Mesenchymal stem cell (in vitro differentiated cells and primary cell): ENCODE measurements around the gene FSD1.
A peak's percentile ranks its signal among the peaks of the same experiment; 100 is the strongest.
"Not testable (repeated sequence)": the region's sequence is repeated elsewhere in the genome, so short reads cannot be mapped to it uniquely, and the experiment has no call there.

Experiments
- DNase-seq: peaks from one replicate; pipeline ENCODE4 v3.0.0-alpha.2; 2013
- H2AFZ ChIP-seq: one replicate; pipeline ENCODE4 v1.6.1; 2013; ENCODE audit warnings: low read depth, mild to moderate bottlenecking, control low read depth, inconsistent platforms, low read length, moderate library complexity
- H2AK5ac ChIP-seq: 2 replicates; pipeline ENCODE4 v1.6.1; 2013; ENCODE audit warnings: low read length, moderate library complexity, mild to moderate bottlenecking, inconsistent platforms; ENCODE audit not compliant: severe bottlenecking
- H2BK120ac ChIP-seq: one replicate; pipeline ENCODE4 v1.6.1; 2013; ENCODE audit warnings: low read depth, mild to moderate bottlenecking, inconsistent platforms, low read length, moderate library complexity
- H2BK12ac ChIP-seq, 2 experiments: one replicate each; pipeline ENCODE4 v1.6.1; 2013; ENCODE audit warnings: inconsistent platforms in 2 of 2, low read length in 2 of 2, mild to moderate bottlenecking in 2 of 2, moderate library complexity in 2 of 2, control low read depth in 1 of 2
- H2BK15ac ChIP-seq: one replicate; pipeline ENCODE4 v1.6.1; 2013; ENCODE audit warnings: mild to moderate bottlenecking, low read depth, inconsistent platforms; ENCODE audit not compliant: poor library complexity, severe bottlenecking
- H2BK5ac ChIP-seq: 2 replicates; pipeline ENCODE4 v1.6.1; 2013; ENCODE audit warnings: low read depth, mild to moderate bottlenecking, low read length, control low read depth, inconsistent platforms; ENCODE audit not compliant: poor library complexity, severe bottlenecking
- H3K14ac ChIP-seq, 2 experiments: one replicate each; pipeline ENCODE4 v1.6.1; 2013; ENCODE audit warnings: inconsistent platforms in 2 of 2, low read length in 2 of 2, control low read depth in 1 of 2, mild to moderate bottlenecking in 1 of 2, moderate library complexity in 1 of 2
- H3K18ac ChIP-seq, 2 experiments: one replicate each; pipeline ENCODE4 v1.6.1; 2013; ENCODE audit warnings: inconsistent platforms in 2 of 2, low read length in 2 of 2, control low read depth in 1 of 2, low read depth in 1 of 2, mild to moderate bottlenecking in 1 of 2
- H3K23ac ChIP-seq, 2 experiments: one replicate each; pipeline ENCODE4 v1.6.1; 2013; ENCODE audit warnings: inconsistent platforms in 2 of 2, low read length in 2 of 2, mild to moderate bottlenecking in 2 of 2, moderate library complexity in 2 of 2, control low read depth in 1 of 2
- H3K27ac ChIP-seq: 2 replicates; pipeline ENCODE4 v1.5.1; 2013; ENCODE audit warnings: mild to moderate bottlenecking, moderate library complexity, low read length, control low read depth, inconsistent platforms; ENCODE audit not compliant: poor library complexity, severe bottlenecking
- H3K27me3 ChIP-seq, 2 experiments: 2 replicates each; pipeline versions ENCODE4 v1.6.1 to v1.7.0; 2013; ENCODE audit warnings: low read length in 2 of 2, mild to moderate bottlenecking in 2 of 2, moderate library complexity in 2 of 2, control low read depth in 1 of 2, inconsistent platforms in 1 of 2; ENCODE audit not compliant: control insufficient read depth in 1 of 2, insufficient read depth in 1 of 2
- H3K36me3 ChIP-seq, 2 experiments: 2 replicates each; pipeline versions ENCODE4 v1.6.1 to v1.7.0; 2013; ENCODE audit warnings: low read length in 2 of 2, control low read depth in 1 of 2, inconsistent platforms in 1 of 2, low read depth in 1 of 2, mild to moderate bottlenecking in 1 of 2; ENCODE audit not compliant: insufficient read depth in 2 of 2, control insufficient read depth in 1 of 2
- H3K4ac ChIP-seq, 2 experiments: one replicate each; pipeline ENCODE4 v1.6.1; 2013; ENCODE audit warnings: inconsistent platforms in 2 of 2, low read length in 2 of 2, mild to moderate bottlenecking in 2 of 2, moderate library complexity in 2 of 2, control low read depth in 1 of 2, low read depth in 1 of 2
- H3K4me1 ChIP-seq: 2 replicates; pipeline ENCODE4 v1.6.1; 2013; ENCODE audit warnings: low read depth, low read length, control low read depth; ENCODE audit not compliant: control insufficient read depth, insufficient read depth
- H3K4me2 ChIP-seq: 2 replicates; pipeline ENCODE4 v1.6.1; 2013; ENCODE audit warnings: low read length, mild to moderate bottlenecking, inconsistent platforms; ENCODE audit not compliant: poor library complexity, severe bottlenecking
- H3K4me3 ChIP-seq, 2 experiments: 2 replicates each; pipeline versions ENCODE4 v1.5.1 to v1.7.0; 2013; ENCODE audit warnings: low read length in 2 of 2, mild to moderate bottlenecking in 2 of 2, control low read depth in 1 of 2, low read depth in 1 of 2; ENCODE audit not compliant: insufficient read depth in 1 of 2
- H3K79me1 ChIP-seq: replicated peaks from 2 replicates; pipeline ENCODE4 v1.6.1; 2013; ENCODE audit warnings: mild to moderate bottlenecking, control low read depth, low read length, inconsistent platforms; ENCODE audit not compliant: poor library complexity, severe bottlenecking
- H3K9ac ChIP-seq: 2 replicates; pipeline ENCODE4 v1.7.0; 2013; ENCODE audit warnings: mild to moderate bottlenecking, low read length, moderate library complexity
- H3K9me3 ChIP-seq: 2 replicates; pipeline ENCODE4 v1.7.0; 2013; ENCODE audit warnings: mild to moderate bottlenecking, low read length; ENCODE audit not compliant: control insufficient read depth
- H4K8ac ChIP-seq: one replicate; pipeline ENCODE4 v1.6.1; 2013; ENCODE audit warnings: inconsistent platforms, mild to moderate bottlenecking, low read length, moderate library complexity
- H4K91ac ChIP-seq: one replicate; pipeline ENCODE4 v1.6.1; 2013; ENCODE audit warnings: mild to moderate bottlenecking, low read length, inconsistent platforms
- WGBS: methylation state at CpG from one replicate; pipeline ENCODE4 v1.1.7; 2013; ENCODE audit warnings: mixed read lengths; 5-methylcytosine and 5-hydroxymethylcytosine counted together

FSD1 gene

DNA sequence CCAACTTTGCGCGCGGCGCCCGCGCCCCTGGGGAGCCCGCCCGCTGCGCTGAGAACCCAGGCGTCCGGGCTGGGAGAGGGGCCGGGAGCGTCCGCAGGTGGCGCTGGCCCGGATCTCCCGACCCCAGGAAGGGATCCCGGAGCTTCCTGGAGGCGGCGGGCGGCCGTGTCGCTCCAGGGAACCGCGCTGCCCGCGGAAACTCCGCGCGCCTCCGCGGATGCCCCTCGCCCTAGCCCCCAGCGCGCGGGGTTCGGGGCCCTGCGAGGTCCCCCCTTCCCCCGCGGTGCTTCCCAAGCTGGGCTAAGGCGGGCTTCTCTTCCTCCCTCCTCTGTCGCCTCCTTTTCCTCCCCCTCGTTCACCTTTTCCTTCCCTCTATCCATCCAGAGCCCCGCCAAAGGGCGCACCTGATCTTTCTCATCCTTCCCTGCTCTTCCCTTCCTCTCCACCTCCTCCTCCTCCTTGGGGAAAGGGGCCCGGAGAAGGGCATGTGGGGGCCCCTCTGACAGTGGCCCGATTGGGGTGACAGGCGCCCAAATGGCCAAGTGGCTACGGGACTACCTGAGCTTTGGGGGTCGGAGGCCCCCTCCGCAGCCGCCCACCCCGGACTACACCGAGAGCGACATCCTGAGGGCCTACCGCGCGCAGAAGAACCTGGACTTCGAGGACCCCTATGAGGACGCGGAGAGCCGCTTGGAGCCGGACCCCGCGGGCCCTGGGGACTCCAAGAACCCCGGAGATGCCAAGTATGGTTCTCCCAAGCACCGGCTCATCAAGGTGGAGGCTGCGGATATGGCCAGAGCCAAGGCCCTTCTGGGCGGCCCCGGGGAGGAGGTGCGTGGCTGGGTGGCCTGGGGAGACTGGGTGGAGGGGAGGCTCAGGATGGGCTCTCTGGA, 24.6 kb upstream of the FSD1 start:
- peaks cover 21% of the 10 kb centered on the region for H3K4me1 ChIP-seq
- H3K4me2 ChIP-seq = peak overlapping the region; percentile 59
- no peak overlapping the region for H3K18ac ChIP-seq
- WGBS = 3% methylated on average over 71 of the region's 71 CpGs
- no peak overlapping the region for H2BK120ac ChIP-seq
- H3K23ac ChIP-seq = no peak overlapping the region
- H3K27ac ChIP-seq = no peak overlapping the region
- H4K8ac ChIP-seq = no peak overlapping the region
- no peaks in the 10 kb centered on the region for H3K9me3 ChIP-seq
- H3K79me1 ChIP-seq = no peaks in the 10 kb centered on the region
- H2BK12ac ChIP-seq = no peak overlapping the region
- no peak overlapping the region for H3K14ac ChIP-seq
- no peak overlapping the region for H2AK5ac ChIP-seq
- no peak overlapping the region for H3K4ac ChIP-seq
- H4K91ac ChIP-seq = no peak overlapping the region
- no peak overlapping the region for H2AFZ ChIP-seq
- H2BK5ac ChIP-seq = no peak overlapping the region
- no peak for DNase-seq
- peaks cover 61% of the 10 kb centered on the region in 2 experiments for H3K27me3 ChIP-seq
- H3K36me3 ChIP-seq = no peaks in the 10 kb centered on the region
- no peak overlapping the region for H3K9ac ChIP-seq
- H3K4me3 ChIP-seq = no peak overlapping the region
- H2BK15ac ChIP-seq = no peak overlapping the region

DNA sequence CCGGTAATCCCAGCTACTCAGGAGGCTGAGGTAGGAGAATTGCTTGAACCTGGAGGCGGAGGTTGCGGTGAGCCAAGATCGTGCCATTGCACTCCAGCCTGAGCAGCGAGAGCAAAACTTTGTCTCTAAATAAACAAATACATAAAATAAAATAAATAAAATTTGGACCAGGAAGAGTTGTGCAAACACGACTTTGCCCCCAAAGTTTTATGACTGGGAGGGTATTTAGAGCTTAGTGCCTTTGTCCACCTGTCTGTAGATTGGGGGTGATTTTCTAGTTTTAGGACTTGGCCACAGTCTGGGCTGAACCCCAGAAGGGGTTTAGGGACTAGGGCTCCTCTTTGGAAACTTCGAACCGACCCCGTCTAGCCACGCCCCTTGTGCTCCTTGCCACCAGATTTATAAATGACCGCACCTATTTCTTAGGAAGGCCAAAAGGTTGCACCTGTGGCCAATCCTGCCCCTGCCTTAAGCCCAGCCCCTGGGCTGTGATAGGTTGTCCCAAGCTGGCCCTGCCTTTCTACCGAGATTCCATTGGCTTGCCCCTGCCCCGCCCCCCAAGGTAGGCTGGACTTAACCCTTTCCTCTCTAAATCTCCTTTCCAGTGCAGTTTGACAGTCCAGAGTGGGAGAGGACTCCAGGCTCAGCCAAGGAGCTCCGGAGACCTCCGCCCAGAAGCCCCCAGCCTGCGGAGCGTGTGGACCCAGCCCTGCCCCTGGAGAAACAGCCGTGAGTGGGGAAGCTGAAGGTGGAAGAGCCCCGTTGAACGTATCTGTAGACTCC, 20.0 kb upstream of the FSD1 start:
- peaks cover 54 to 60% of the 10 kb centered on the region in 2 experiments for H3K27me3 ChIP-seq
- no peak overlapping the region for H3K4me3 ChIP-seq
- no peaks in the 10 kb centered on the region for H3K9me3 ChIP-seq
- H3K23ac ChIP-seq = no peak overlapping the region
- no peak overlapping the region for H3K27ac ChIP-seq
- no peak overlapping the region for H2AFZ ChIP-seq
- H4K8ac ChIP-seq = no peak overlapping the region
- H2BK5ac ChIP-seq = no peak overlapping the region
- H2BK12ac ChIP-seq = no peak overlapping the region
- H3K4me2 ChIP-seq = no peak overlapping the region
- no peak overlapping the region for H2BK120ac ChIP-seq
- H3K79me1 ChIP-seq = no peaks in the 10 kb centered on the region
- peaks cover 10% of the 10 kb centered on the region for H3K4me1 ChIP-seq
- no peak overlapping the region for H3K14ac ChIP-seq
- H3K36me3 ChIP-seq = no peaks in the 10 kb centered on the region
- no peak overlapping the region for H2BK15ac ChIP-seq
- H2AK5ac ChIP-seq = no peak overlapping the region
- WGBS = 57% methylated on average over 17 of the region's 20 CpGs
- H3K9ac ChIP-seq = no peak overlapping the region
- no peak overlapping the region for H4K91ac ChIP-seq
- no peak overlapping the region for H3K4ac ChIP-seq
- H3K18ac ChIP-seq = no peak overlapping the region
- no peak for DNase-seq

DNA sequence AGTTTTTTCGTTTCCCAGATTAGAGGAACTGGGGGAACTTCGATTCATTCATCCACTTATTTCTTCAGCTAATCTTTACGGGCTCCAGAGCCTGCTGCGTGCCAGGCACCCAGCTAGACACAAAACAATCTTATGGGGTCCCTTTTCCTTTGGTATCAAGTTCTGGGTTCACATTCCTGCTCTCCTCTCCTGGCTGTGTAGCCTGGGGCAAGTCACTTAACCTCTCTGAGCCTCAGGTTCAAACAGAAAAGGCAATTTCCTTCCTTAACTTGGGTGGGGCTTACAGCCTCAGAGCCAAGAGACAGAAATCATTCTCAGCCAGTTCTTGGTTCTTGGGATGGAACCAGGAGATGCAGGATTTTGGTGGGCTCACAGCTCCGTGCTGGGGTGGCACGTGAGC, 19.4 kb upstream of the FSD1 start:
- Histone ChIP-seq H3K4me3 (no peak overlapping the region), H2AFZ (no peak overlapping the region), H3K79me1 (no peaks in the 10 kb centered on the region), H2BK5ac (no peak overlapping the region), H3K9me3 (no peaks in the 10 kb centered on the region), H3K27me3 (peaks cover 49 to 54% of the 10 kb centered on the region in 2 experiments), H3K23ac (no peak overlapping the region), H4K91ac (no peak overlapping the region), H2AK5ac (no peak overlapping the region), H3K36me3 (no peaks in the 10 kb centered on the region), H3K18ac (no peak overlapping the region), H3K27ac (no peak overlapping the region), H2BK120ac (no peak overlapping the region), H2BK15ac (no peak overlapping the region), H3K4me1 (peaks cover 4% of the 10 kb centered on the region), H3K4ac (no peak overlapping the region), H3K4me2 (no peak overlapping the region), H4K8ac (no peak overlapping the region), H2BK12ac (no peak overlapping the region), H3K9ac (no peak overlapping the region), H3K14ac (no peak overlapping the region)
- no peak for DNase-seq
- WGBS = 81% methylated on average over 6 of the region's 6 CpGs

DNA sequence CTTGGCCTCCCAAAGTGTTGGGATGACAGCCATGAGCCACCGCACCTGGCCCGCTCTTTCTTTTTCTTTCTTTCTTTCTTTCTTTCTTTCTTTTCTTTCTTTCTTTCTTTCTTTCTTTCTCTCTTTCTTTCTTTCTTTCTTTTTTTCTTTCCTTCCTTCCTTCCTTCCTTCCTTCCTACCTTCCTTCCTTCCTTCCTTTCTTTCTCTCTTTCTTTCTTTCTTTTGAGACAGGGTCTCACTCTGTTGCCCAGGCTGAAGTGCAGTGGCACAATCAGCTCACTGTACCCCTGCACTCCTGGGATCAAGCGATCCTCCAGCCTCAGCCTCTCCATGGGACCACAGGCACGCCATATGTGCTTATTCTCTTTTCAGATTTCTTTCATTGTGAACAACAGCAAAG, 18.3 kb upstream of the FSD1 start:
- H3K4me3 ChIP-seq, H2AK5ac ChIP-seq, DNase-seq, H3K9me3 ChIP-seq, H3K79me1 ChIP-seq, H3K23ac ChIP-seq, H3K14ac ChIP-seq, H2BK120ac ChIP-seq, H3K9ac ChIP-seq, H2BK5ac ChIP-seq, H3K4me1 ChIP-seq, H3K18ac ChIP-seq, H3K27ac ChIP-seq, H2BK15ac ChIP-seq, H3K36me3 ChIP-seq, H2AFZ ChIP-seq, H2BK12ac ChIP-seq, H4K91ac ChIP-seq, H4K8ac ChIP-seq, H3K4ac ChIP-seq, H3K4me2 ChIP-seq: not testable (repeated sequence)
- peaks cover 38 to 53% of the 10 kb centered on the region in 2 experiments for H3K27me3 ChIP-seq
- WGBS = 91% methylated on average over 4 of the region's 4 CpGs
